ENCODE results near the gene TRMT6.

The TRMT6 gene

GRCh38 chr20:5947276-5947675, 3.1 kb downstream of the TRMT6 start:
- FAIRE-seq = no peak

- no peak for FAIRE-seq
Observed at GRCh38 chr20:5945963-5946362, 4.4 kb downstream of the TRMT6 start.

GRCh38 chr20:5938456-5939029, 11.8 kb downstream of the TRMT6 start:
- FAIRE-seq = no peak

- FAIRE-seq = no peak
Observed at GRCh38 chr20:5936238-5936637, 14.1 kb downstream of the TRMT6 start.

GRCh38 chr20:5935384-5935783, 14.9 kb downstream of the TRMT6 start:
- no peak for FAIRE-seq

- no peak for FAIRE-seq
Observed at GRCh38 chr20:5933802-5934436, 16.4 kb downstream of the TRMT6 start.

- FAIRE-seq = no peak
Observed at GRCh38 chr20:5932796-5933195, 17.5 kb downstream of the TRMT6 start.

- FAIRE-seq = no peak
Observed at GRCh38 chr20:5931411-5931810, 18.9 kb downstream of the TRMT6 start.

GRCh38 chr20:5928836-5929715, 21.3 kb downstream of the TRMT6 start:
- FAIRE-seq = no peak

- no peak for FAIRE-seq
Observed at GRCh38 chr20:5927749-5928462, 22.4 kb downstream of the TRMT6 start.

- no peak for FAIRE-seq
Observed at GRCh38 chr20:5925551-5925950, 24.8 kb downstream of the TRMT6 start.

GRCh38 chr20:5923493-5923892, 26.8 kb downstream of the TRMT6 start:
- FAIRE-seq = no peak

GRCh38 chr20:5920581-5920980, 29.8 kb downstream of the TRMT6 start:
- FAIRE-seq = no peak

GRCh38 chr20:5919626-5920544, 30.4 kb downstream of the TRMT6 start:
- no peak for FAIRE-seq

- FAIRE-seq = no peak
Observed at GRCh38 chr20:5918856-5919625, 31.3 kb downstream of the TRMT6 start.

GRCh38 chr20:5914859-5915258, 35.5 kb downstream of the TRMT6 start:
- FAIRE-seq = peak; percentile 72

- FAIRE-seq = no peak
Observed at GRCh38 chr20:5913166-5913565, 37.2 kb downstream of the TRMT6 start.

GRCh38 chr20:5910186-5910585, 40.1 kb downstream of the TRMT6 start:
- FAIRE-seq = no peak

- FAIRE-seq = no peak
Observed at GRCh38 chr20:5908981-5909380, 41.4 kb downstream of the TRMT6 start.

GRCh38 chr20:5900908-5901307, 49.4 kb downstream of the TRMT6 start:
- no peak for FAIRE-seq

GRCh38 chr20:5899444-5899843, 50.9 kb downstream of the TRMT6 start:
- FAIRE-seq = no peak
